Measurements from ENCODE around the gene WDR4. TPM values are rescaled to one million over a fixed set of nuclear protein-coding genes. Genes with fewer than 3 reads are reported as not detected.

The WDR4 gene
- total RNA-seq, 4 donors from 2014 or later, result 6.6 to 22.7 (median 10.3) TPM

DNA sequence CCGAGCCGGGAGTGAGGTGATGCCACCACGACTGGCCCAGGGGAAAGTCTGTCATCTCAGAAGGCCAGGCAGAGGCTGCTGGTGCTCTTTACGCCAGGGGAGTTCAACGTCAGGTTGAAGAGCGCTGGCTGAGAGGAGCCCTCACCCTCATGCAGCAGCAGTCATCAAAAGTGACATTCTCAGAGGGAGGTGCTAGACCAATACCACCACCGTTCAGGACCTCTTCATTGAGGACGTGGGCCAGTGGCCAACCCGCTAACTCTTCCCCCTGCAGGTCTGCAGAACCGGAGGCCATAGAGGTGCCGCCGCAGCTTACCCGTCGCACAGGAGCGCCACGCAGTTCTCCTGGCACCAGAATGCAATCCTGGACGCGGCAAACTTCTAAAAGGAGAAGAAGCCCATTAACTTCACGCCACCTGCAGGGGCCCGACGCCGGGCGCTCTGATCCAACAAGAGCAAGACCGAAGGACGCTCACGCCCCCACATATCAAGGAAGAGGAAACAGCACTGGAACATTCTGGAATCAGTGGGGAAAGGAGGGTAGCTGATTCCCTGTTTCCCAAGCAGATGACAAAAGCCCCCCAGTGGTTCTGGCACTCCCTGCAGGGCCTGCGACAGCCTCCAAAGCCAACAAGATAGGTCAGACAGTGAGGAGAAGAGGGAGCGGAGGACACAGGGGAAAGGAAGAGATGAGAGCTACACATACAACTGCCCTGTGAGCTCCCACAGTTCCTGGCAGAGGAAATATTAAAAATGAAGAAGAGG, 24.9 kb downstream of the WDR4 start:
- no peak for DNase-seq
- no peaks in the 10 kb centered on the region for H3K4me1 ChIP-seq
- no peaks in the 10 kb centered on the region for H3K27me3 ChIP-seq
- no peak overlapping the region for H3K27ac ChIP-seq
- in situ Hi-C loops (cut with MboI; ENCODE audit: low pct_ligation_motif_present in 1 of 4, low pct_unique_long_range_greater_than_20kb in 1 of 4, low sequenced_read_pairs in 3 of 4), result loop anchor here in 1 of 4 donors (25.0 kb wide), 1 partner anchor 92 kb away; no protein-coding TSS in a partner anchor
- intact Hi-C loops (cut with DNase I; ENCODE audit: low total_unique reads), result no loop called here
- TF ChIP-seq EP300 (IDR thresholded peaks at IDR 0.05; ENCODE audit: low read depth) (no peak), POLR2AphosphoS5 (IDR thresholded peaks at IDR 0.05) (no peak), POLR2A (IDR thresholded peaks at IDR 0.05) (no peak)
- TF ChIP-seq, protein P1, sequence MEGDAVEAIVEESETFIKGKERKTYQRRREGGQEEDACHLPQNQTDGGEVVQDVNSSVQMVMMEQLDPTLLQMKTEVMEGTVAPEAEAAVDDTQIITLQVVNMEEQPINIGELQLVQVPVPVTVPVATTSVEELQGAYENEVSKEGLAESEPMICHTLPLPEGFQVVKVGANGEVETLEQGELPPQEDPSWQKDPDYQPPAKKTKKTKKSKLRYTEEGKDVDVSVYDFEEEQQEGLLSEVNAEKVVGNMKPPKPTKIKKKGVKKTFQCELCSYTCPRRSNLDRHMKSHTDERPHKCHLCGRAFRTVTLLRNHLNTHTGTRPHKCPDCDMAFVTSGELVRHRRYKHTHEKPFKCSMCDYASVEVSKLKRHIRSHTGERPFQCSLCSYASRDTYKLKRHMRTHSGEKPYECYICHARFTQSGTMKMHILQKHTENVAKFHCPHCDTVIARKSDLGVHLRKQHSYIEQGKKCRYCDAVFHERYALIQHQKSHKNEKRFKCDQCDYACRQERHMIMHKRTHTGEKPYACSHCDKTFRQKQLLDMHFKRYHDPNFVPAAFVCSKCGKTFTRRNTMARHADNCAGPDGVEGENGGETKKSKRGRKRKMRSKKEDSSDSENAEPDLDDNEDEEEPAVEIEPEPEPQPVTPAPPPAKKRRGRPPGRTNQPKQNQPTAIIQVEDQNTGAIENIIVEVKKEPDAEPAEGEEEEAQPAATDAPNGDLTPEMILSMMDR (IDR thresholded peaks at IDR 0.05), result no peak
- no peak overlapping the region for H3K4me3 ChIP-seq
- 91% methylated on average over 28 of the region's 28 CpGs; no CpG with 5 or more reads in 1 of the 2 donors for WGBS, 2 donors (ENCODE audit: low coverage in 1 of 2)
- no peaks in the 10 kb centered on the region for H3K9me3 ChIP-seq
- H3K36me3 ChIP-seq, result peaks cover 0 to 61% (median 15%) of the 10 kb centered on the region in 4 donors

DNA sequence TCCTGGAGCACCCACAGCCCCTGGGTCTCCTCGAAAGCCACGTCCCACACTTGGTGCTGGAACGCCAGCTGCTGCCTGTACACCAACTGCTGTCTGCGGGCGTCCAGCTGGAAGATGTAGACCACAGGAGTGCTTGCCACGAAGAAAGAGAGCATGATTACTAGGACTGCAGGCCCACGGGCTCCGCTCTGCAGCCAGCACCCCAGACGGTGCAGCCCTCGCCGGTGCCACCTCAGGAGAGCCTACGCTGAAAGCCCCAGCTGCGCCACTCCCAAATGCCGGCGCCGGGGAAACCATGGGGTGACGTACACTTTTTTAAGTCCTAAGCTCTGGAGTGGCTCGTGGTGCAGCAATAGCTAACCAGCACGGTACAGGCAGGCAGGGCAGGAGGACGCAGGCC, 25.7 kb downstream of the WDR4 start:
- Histone ChIP-seq H3K36me3 (peaks cover 0 to 57% (median 17%) of the 10 kb centered on the region in 4 donors), H3K27ac (no peak overlapping the region), H3K4me3 (no peak overlapping the region), H3K4me1 (no peaks in the 10 kb centered on the region), H3K9me3 (no peaks in the 10 kb centered on the region), H3K27me3 (no peaks in the 10 kb centered on the region)
- 93% methylated on average over 17 of the region's 20 CpGs; no CpG with 5 or more reads in 1 of the 2 donors for WGBS, 2 donors (ENCODE audit: low coverage in 1 of 2)
- intact Hi-C loops (cut with DNase I; ENCODE audit: low total_unique reads) (no loop called here), in situ Hi-C loops (cut with MboI; ENCODE audit: low pct_ligation_motif_present in 1 of 4, low pct_unique_long_range_greater_than_20kb in 1 of 4, low sequenced_read_pairs in 3 of 4) (loop anchor here in 1 of 4 donors (25.0 kb wide), 1 partner anchor 91 kb away; no protein-coding TSS in a partner anchor)
- no peak for DNase-seq
- TF ChIP-seq, protein P1 (IDR thresholded peaks at IDR 0.05), result no peak
- TF ChIP-seq EP300 (IDR thresholded peaks at IDR 0.05; ENCODE audit: low read depth) (no peak), POLR2AphosphoS5 (IDR thresholded peaks at IDR 0.05) (no peak), POLR2A (IDR thresholded peaks at IDR 0.05) (no peak)

DNA sequence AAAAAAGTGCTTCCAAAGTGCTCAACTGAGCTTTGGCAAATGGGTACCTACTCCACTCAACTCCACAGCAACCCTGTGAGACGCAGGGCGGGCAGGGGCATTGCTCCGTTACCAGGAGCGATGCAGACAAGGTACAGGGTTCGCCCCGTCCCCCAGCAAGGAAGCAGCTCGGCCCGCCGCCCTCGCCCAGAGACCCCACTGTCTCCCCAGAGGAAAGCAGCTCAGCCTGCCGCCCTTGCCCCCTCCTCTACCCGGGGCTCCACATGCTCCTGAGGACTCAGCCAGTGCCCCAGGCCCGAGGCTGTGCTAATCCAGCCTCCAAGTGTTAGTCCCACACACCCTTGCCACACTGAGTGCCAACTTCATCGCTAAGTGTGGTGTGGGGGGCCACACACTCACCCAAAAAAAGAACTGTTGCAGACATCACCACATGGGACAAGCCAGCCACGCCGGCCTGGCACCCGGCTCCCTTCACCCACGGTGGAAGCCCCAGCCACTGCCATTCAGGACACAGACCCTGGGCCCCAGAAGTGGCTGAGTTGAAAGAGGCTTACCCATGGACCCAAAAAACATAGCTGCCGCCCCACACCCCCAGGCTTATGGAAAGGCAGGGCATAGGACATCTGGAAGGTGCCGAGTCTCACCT, 26.3 kb downstream of the WDR4 start:
- DNase-seq, result no peak
- Histone ChIP-seq H3K36me3 (peaks cover 0 to 52% (median 17%) of the 10 kb centered on the region in 4 donors), H3K27ac (no peak overlapping the region), H3K9me3 (no peaks in the 10 kb centered on the region), H3K4me3 (no peak overlapping the region), H3K27me3 (no peaks in the 10 kb centered on the region), H3K4me1 (no peaks in the 10 kb centered on the region)
- 95% methylated on average over 16 of the region's 20 CpGs; no CpG with 5 or more reads in 1 of the 2 donors for WGBS, 2 donors (ENCODE audit: low coverage in 1 of 2)
- TF ChIP-seq EP300 (IDR thresholded peaks at IDR 0.05; ENCODE audit: low read depth), result no peak
- in situ Hi-C loops (cut with MboI; ENCODE audit: low pct_ligation_motif_present in 1 of 4, low pct_unique_long_range_greater_than_20kb in 1 of 4, low sequenced_read_pairs in 3 of 4) (loop anchor here in 1 of 4 donors (25.0 kb wide), 1 partner anchor 91 kb away; no protein-coding TSS in a partner anchor), intact Hi-C loops (cut with DNase I; ENCODE audit: low total_unique reads) (no loop called here)

DNA sequence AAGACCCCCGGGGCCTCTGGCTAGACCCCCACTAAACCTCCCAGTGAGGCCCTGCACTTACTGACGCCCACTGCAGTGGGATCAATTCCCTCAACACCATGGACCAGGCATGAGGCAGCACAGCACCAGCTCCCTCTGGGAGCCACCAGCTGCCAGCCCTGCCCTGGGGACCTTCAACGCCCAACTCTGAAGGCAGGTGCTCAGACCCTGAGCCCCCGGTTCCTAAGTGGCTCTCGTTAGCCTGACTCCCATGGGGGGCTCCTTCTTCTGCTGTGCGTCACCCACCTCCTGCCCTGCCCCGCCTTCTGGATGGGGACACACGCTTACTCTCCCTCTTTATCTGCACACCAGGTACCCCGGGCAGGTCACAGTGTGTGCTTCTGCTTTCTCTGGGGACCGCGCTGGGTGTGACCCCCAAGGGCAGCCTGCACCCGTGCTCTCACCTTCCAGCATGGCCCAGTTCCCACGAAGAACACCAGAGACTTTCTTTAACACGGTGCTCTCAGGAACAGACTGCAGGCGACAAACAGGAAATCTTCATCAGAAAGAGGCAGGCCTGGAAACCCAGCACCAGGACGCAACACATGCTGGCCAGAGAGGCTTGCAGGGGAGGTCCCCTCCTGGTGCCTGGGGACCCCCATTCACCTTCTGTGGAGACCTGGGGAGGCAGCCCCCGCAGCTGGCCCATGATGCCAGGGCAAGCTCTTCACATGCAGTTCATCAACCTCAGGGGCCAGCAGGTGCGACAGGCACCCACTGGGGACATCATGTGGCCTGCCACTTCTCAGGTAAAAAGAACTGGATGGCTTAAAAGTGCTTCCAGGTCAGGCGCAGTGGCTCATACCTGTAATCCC, 27.3 kb downstream of the WDR4 start:
- no peaks in the 10 kb centered on the region for H3K4me1 ChIP-seq
- TF ChIP-seq EP300 (IDR thresholded peaks at IDR 0.05; ENCODE audit: low read depth) (no peak), POLR2AphosphoS5 (IDR thresholded peaks at IDR 0.05) (no peak)
- TF ChIP-seq, protein P1 (IDR thresholded peaks at IDR 0.05), result no peak
- DNase-seq, result no peak
- no peaks in the 10 kb centered on the region for H3K27me3 ChIP-seq
- H3K27ac ChIP-seq, result no peak overlapping the region
- H3K4me3 ChIP-seq, result no peak overlapping the region
- in situ Hi-C loops (cut with MboI; ENCODE audit: low pct_ligation_motif_present in 1 of 4, low pct_unique_long_range_greater_than_20kb in 1 of 4, low sequenced_read_pairs in 3 of 4) (loop anchor here in 1 of 4 donors (25.0 kb wide), 1 partner anchor 90 kb away; no protein-coding TSS in a partner anchor), intact Hi-C loops (cut with DNase I; ENCODE audit: low total_unique reads) (no loop called here)
- H3K9me3 ChIP-seq, result no peaks in the 10 kb centered on the region
- WGBS, 2 donors (ENCODE audit: low coverage in 1 of 2), result 92% methylated on average over 19 of the region's 19 CpGs; no CpG with 5 or more reads in 1 of the 2 donors
- H3K36me3 ChIP-seq, result peaks cover 0 to 48% (median 17%) of the 10 kb centered on the region in 4 donors

Data from transverse colon (tissue), 4 donors.